ENCODE data around the gene TBRG4. TPM values are rescaled to one million over a fixed set of nuclear protein-coding genes. Genes with fewer than 3 reads are reported as not detected.
"Not testable (repeated sequence)": the region's sequence is repeated elsewhere in the genome, so short reads cannot be mapped to it uniquely, and the experiment has no call there.

Gene TBRG4
- total RNA-seq, 2 donors from 2014 or later: 91.0 to 147 TPM

- H3K27ac ChIP-seq: no peak within 1 kb of the TSS
- no peak for TF ChIP-seq CTCF (IDR thresholded peaks at IDR 0.05)
- peaks cover 8% of the 10 kb centered on the region for H3K27me3 ChIP-seq
- H3K4me3 ChIP-seq: no peak within 1 kb of the TSS
- no peaks in the 10 kb centered on the region for H3K36me3 ChIP-seq
- H3K9me3 ChIP-seq: no peaks in the 10 kb centered on the region
- no peaks in the 10 kb centered on the region for H3K4me1 ChIP-seq
- intact Hi-C loops (cut with DNase I): loop anchor here (10.0 kb wide), 1 partner anchor 697 kb away; no protein-coding TSS in a partner anchor
- H3K9ac ChIP-seq (ENCODE audit: low read depth in 2 of 2, low read length in 2 of 2): no peak within 1 kb of the TSS
- no peak for DNase-seq
Observed at GRCh38 chr7:45157653-45158401, 46.3 kb upstream of the TBRG4 start, which contains the start of gene RAMP3. Gene RAMP3, plus strand, starts transcription at chr7:45157791. Its CDS starts 38 bp downstream, at chr7:45157829.

GRCh38 chr7:45157286-45157652 is 45.8 kb upstream of the TBRG4 start:
- no peak overlapping the region for H3K4me3 ChIP-seq
- H3K9ac ChIP-seq (ENCODE audit: low read depth in 2 of 2, low read length in 2 of 2): no peak overlapping the region
- DNase-seq: no peak
- H3K36me3 ChIP-seq: no peaks in the 10 kb centered on the region
- H3K27me3 ChIP-seq: peaks cover 8% of the 10 kb centered on the region
- no peaks in the 10 kb centered on the region for H3K4me1 ChIP-seq
- intact Hi-C loops (cut with DNase I): loop anchor here (10.0 kb wide), 1 partner anchor 698 kb away; no protein-coding TSS in a partner anchor
- no peak overlapping the region for H3K27ac ChIP-seq
- H3K9me3 ChIP-seq: no peaks in the 10 kb centered on the region
- TF ChIP-seq CTCF (IDR thresholded peaks at IDR 0.05): no peak

- H3K27me3 ChIP-seq: peaks cover 8% of the 10 kb centered on the region
Observed at GRCh38 chr7:45156516-45157272, 45.2 kb upstream of the TBRG4 start.

GRCh38 chr7:45155941-45156340 is 44.4 kb upstream of the TBRG4 start:
- Histone ChIP-seq H3K36me3 (no peaks in the 10 kb centered on the region), H3K4me1 (no peaks in the 10 kb centered on the region), H3K27ac (no peak overlapping the region), H3K27me3 (peaks cover 8% of the 10 kb centered on the region), H3K9ac (ENCODE audit: low read depth in 2 of 2, low read length in 2 of 2) (no peak overlapping the region), H3K9me3 (no peaks in the 10 kb centered on the region), H3K4me3 (no peak overlapping the region)
- TF ChIP-seq CTCF (IDR thresholded peaks at IDR 0.05): no peak
- intact Hi-C loops (cut with DNase I): loop anchor here (2.0 to 10.0 kb wide), 2 partner anchors 103 to 699 kb away; no protein-coding TSS in a partner anchor
- no peak for DNase-seq

More at GRCh38 chr7:45156516-45157272, 45.2 kb upstream of the TBRG4 start:
- Histone ChIP-seq H3K36me3 (no peaks in the 10 kb centered on the region), H3K9me3 (no peaks in the 10 kb centered on the region), H3K9ac (ENCODE audit: low read depth in 2 of 2, low read length in 2 of 2) (no peak overlapping the region), H3K4me3 (no peak overlapping the region), H3K4me1 (no peaks in the 10 kb centered on the region), H3K27ac (no peak overlapping the region)
- intact Hi-C loops (cut with DNase I): loop anchor here (10.0 kb wide), 1 partner anchor 698 kb away; no protein-coding TSS in a partner anchor
- no peak for TF ChIP-seq CTCF (IDR thresholded peaks at IDR 0.05)
- DNase-seq: no peak

- Histone ChIP-seq H3K27me3 (peaks cover 8% of the 10 kb centered on the region), H3K9me3 (no peaks in the 10 kb centered on the region), H3K4me3 (no peak overlapping the region), H3K4me1 (no peaks in the 10 kb centered on the region), H3K27ac (no peak overlapping the region), H3K9ac (ENCODE audit: low read depth in 2 of 2, low read length in 2 of 2) (no peak overlapping the region), H3K36me3 (no peaks in the 10 kb centered on the region)
- TF ChIP-seq CTCF (IDR thresholded peaks at IDR 0.05): no peak
- DNase-seq: no peak
- intact Hi-C loops (cut with DNase I): loop anchor here (2.0 to 10.0 kb wide), 2 partner anchors 103 to 699 kb away; no protein-coding TSS in a partner anchor
Observed at GRCh38 chr7:45155357-45155900, 43.9 kb upstream of the TBRG4 start.

- DNase-seq; H3K9me3 ChIP-seq; H3K4me1 ChIP-seq; H3K4me3 ChIP-seq; H3K27ac ChIP-seq; H3K36me3 ChIP-seq; H3K27me3 ChIP-seq; H3K9ac ChIP-seq (ENCODE audit: low read depth in 2 of 2, low read length in 2 of 2): not testable (repeated sequence)
- intact Hi-C loops (cut with DNase I): loop anchor here (2.0 to 10.0 kb wide), 2 partner anchors 105 to 701 kb away; no protein-coding TSS in a partner anchor
Observed at GRCh38 chr7:45153861-45154260, 42.4 kb upstream of the TBRG4 start.

Data from colonic mucosa (tissue), 4 donors.